Activated CD4-positive, alpha-beta T cell treated with anti-CD3 and anti-CD28 coated beads for 36 hours (primary cell): ENCODE results near the gene SGCA. TPM values are rescaled to one million over a fixed set of nuclear protein-coding genes. Genes with fewer than 3 reads are reported as not detected.
A peak's percentile ranks its signal among the peaks of the same experiment; 100 is the strongest.

Experiments
- ATAC-seq: fragments of 200-7000 bp; cut with Tn5 transposase; one replicate; pipeline ENCODE4 v1.10.0; 2021; ENCODE audit warnings: mild to moderate bottlenecking, moderate library complexity
- CTCF ChIA-PET: fragments of 350-600 bp; sonication (Branson Sonifier 250); formaldehyde crosslinking; loops from one replicate; lab custom pipeline; 2021; ENCODE audit warnings: antibody characterized with exemption; lab: Charles Lee
- POLR2A ChIA-PET: fragments of 350-600 bp; sonication (Branson Sonifier 250); formaldehyde crosslinking; loops from one replicate; lab custom pipeline; 2021; ENCODE audit warnings: antibody characterized with exemption, inconsistent platforms; lab: Charles Lee
- DNase-seq: peaks from one replicate; pipeline ENCODE4 v3.0.0-alpha.2; 2020
- H3K27ac Mint-ChIP-seq: one replicate; pipeline ENCODE4 v1.8.0; 2021; ENCODE audit warnings: mixed read lengths
- H3K27me3 Mint-ChIP-seq: one replicate; pipeline ENCODE4 v1.8.0; 2021; ENCODE audit warnings: mixed read lengths
- H3K36me3 Mint-ChIP-seq: one replicate; pipeline ENCODE4 v1.8.0; 2021; ENCODE audit warnings: low read depth, mixed read lengths
- H3K4me1 Mint-ChIP-seq: one replicate; pipeline ENCODE4 v1.8.0; 2021; ENCODE audit warnings: mixed read lengths
- H3K4me3 Mint-ChIP-seq: one replicate; pipeline ENCODE4 v1.8.0; 2021; ENCODE audit warnings: mild to moderate bottlenecking, moderate library complexity, mixed read lengths
- H3K9me3 Mint-ChIP-seq: one replicate; pipeline ENCODE4 v1.8.0; 2021; ENCODE audit warnings: low read depth, mixed read lengths
- intact Hi-C, 2 experiments: fragments of 100-400 bp; cut with DNase I in 1 of 2; cut with micrococcal nuclease in 1 of 2; formaldehyde crosslinking; loops; one replicate each; pipeline versions ENCODE4 v1.14.2 to v1.15.1; 2022 to 2024; cut with DNase I, micrococcal nuclease
- total RNA-seq, 2 experiments: library from RNA; stranded (reverse); gene quantifications; one replicate each; pipeline ENCODE4 v1.2.3, GENCODE V29; 2021

SGCA gene
- total RNA-seq, 2 experiments from 2014 or later, result 0.26 TPM; not detected in 1

DNA sequence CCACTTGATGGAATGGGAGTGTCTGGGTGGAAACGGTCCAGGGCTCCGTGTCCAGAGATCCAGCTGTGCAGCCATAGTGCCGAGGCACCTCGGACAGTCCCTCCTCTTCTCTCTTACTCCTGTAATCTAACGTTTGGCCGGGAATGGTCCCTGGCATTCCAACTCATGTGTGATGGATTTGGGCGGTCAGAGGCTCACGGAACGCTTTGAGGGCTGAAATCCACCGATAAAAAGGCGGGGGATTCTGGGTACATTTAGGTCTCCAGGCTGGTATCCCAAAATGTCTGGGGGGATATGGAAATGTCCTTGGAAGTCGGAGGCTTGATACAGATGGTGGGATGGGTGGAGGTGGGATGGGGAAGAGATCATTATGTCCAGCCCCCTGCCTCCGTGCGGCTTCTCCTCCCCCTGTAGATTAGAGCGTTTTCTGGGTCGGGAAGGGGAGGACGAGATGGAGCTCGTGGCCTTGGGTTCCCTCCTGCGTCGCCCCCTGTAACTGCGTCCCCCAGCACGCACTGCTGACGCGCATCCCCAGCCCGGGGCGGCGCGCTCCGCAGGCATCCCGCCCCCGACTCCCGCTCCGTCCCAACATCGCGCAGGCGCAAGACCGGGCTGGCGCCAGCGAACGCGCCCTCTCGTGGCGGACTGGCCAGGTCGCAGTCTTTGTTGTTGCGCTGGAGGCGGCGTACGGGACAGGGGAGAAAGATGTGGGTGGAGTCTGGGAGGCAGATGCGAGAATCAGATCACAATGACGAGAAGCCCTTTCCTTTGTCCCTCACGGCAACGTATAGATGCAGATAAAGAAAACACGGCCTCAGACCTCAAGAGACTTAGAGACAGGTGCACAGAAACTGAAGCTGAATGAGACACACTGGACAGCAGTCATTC lies 4.5 kb upstream of the SGCA start:
- no peaks in the 10 kb centered on the region for H3K27me3 Mint-ChIP-seq
- POLR2A ChIA-PET, result no interaction called here
- peak overlapping the region; percentile 99 for H3K27ac Mint-ChIP-seq
- H3K4me3 Mint-ChIP-seq, result peak overlapping the region; percentile 78
- ATAC-seq (peak; percentile 96), DNase-seq (peak; percentile 98)
- intact Hi-C loops, result loop anchor here (1.0 to 5.0 kb wide), 5 partner anchors 10 to 66 kb away; partner anchors contain the start of gene PDK2 (in 1 of the 2)
- CTCF ChIA-PET, result interaction anchor here (0.6 to 2.8 kb wide), 26 partner anchors 9 to 188 kb away, joined by 3 to 50 read pairs (median 4); partner anchors contain the start of gene PPP1R9B
- H3K9me3 Mint-ChIP-seq, result no peaks in the 10 kb centered on the region
- no peaks in the 10 kb centered on the region for H3K36me3 Mint-ChIP-seq
- H3K4me1 Mint-ChIP-seq, result peaks cover 42% of the 10 kb centered on the region

DNA sequence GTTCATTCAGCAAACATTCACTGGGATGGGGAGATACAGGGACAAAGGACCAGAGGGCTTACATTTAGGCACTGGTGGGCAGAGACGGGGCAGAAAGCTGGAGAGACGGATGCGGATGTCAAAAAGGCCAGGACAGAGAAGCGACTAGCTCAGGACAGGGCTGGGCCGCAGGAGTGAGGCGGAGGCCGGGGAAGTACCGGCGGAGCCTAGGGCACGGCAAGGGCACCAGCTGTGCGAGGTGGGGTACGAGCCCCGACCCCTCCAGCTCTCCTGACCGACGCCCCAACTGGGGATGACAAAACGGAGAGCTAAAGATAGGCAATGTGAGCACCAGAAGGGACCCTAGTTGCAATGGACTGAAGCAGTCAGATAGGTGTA lies 3.9 kb upstream of the SGCA start:
- no peaks in the 10 kb centered on the region for H3K36me3 Mint-ChIP-seq
- H3K27me3 Mint-ChIP-seq, result no peaks in the 10 kb centered on the region
- peak overlapping the region; percentile 99 for H3K27ac Mint-ChIP-seq
- no peaks in the 10 kb centered on the region for H3K9me3 Mint-ChIP-seq
- POLR2A ChIA-PET, result interaction anchor here (0.7 kb wide), 1 partner anchor 14 kb away, joined by 4 read pairs; no protein-coding TSS in a partner anchor
- CTCF ChIA-PET, result interaction anchor here (0.6 to 2.8 kb wide), 22 partner anchors 8 to 267 kb away, joined by 3 to 50 read pairs (median 5); partner anchors contain the start of genes PPP1R9B and SAMD14
- ATAC-seq (no peak), DNase-seq (no peak)
- H3K4me3 Mint-ChIP-seq, result peak overlapping the region; percentile 78
- peaks cover 42% of the 10 kb centered on the region for H3K4me1 Mint-ChIP-seq
- intact Hi-C loops, result loop anchor here (1.0 to 5.0 kb wide), 5 partner anchors 11 to 67 kb away; partner anchors contain the start of gene PDK2 (in 1 of the 2)

DNA sequence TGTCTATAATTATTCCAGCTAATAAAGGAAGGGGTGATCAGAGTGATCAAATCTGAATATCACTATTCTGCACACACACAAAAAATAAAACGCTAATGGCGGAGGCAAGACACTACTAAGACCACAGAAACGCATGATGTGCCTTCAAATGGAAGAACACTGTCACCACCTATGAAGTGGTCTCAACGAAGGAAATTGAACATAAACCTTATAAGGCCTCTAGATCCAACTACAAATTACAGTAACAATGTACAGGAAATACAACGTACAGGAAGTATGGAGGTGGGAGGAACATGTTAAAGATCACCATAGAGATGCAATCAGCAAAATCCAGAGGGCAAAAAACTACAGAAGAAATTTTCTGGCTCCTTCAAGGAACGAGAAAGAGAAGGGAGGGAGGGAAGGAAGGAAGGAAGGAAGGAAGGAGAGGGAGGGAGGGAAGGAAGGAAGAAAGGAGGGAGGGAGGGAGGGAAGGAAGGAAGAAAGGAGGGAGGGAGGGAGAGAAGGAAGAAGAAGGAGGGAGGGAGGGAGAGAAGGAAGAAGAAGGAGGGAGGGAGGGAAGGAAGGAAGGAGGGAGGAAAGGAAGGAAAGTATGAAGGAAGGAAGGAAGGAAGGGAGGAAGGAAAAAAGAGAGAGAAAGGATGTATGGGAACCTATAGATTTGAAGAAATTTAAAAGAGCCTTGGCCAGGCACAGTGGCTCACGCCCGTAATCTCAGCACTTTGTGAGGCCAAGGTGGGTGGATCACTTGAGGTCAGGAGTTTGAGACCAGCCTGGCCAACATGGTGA lies 3.1 kb upstream of the SGCA start:
- Mint-ChIP-seq H3K27me3 (no peaks in the 10 kb centered on the region), H3K9me3 (no peaks in the 10 kb centered on the region), H3K4me1 (peaks cover 42% of the 10 kb centered on the region), H3K36me3 (no peaks in the 10 kb centered on the region), H3K4me3 (peak overlapping the region; percentile 17), H3K27ac (peak overlapping the region; percentile 99)
- ATAC-seq (peak; percentile 22), DNase-seq (no peak)
- intact Hi-C loops, result loop anchor here in 1 of 2 experiments (5.0 kb wide), 1 partner anchor 45 kb away; no protein-coding TSS in a partner anchor
- ChIA-PET POLR2A (interaction anchor here (0.7 kb wide), 1 partner anchor 14 kb away, joined by 4 read pairs; no protein-coding TSS in a partner anchor), CTCF (interaction anchor here (0.6 to 2.8 kb wide), 18 partner anchors 8 to 267 kb away, joined by 3 to 50 read pairs (median 5); partner anchors contain the start of genes PPP1R9B and SAMD14)

DNA sequence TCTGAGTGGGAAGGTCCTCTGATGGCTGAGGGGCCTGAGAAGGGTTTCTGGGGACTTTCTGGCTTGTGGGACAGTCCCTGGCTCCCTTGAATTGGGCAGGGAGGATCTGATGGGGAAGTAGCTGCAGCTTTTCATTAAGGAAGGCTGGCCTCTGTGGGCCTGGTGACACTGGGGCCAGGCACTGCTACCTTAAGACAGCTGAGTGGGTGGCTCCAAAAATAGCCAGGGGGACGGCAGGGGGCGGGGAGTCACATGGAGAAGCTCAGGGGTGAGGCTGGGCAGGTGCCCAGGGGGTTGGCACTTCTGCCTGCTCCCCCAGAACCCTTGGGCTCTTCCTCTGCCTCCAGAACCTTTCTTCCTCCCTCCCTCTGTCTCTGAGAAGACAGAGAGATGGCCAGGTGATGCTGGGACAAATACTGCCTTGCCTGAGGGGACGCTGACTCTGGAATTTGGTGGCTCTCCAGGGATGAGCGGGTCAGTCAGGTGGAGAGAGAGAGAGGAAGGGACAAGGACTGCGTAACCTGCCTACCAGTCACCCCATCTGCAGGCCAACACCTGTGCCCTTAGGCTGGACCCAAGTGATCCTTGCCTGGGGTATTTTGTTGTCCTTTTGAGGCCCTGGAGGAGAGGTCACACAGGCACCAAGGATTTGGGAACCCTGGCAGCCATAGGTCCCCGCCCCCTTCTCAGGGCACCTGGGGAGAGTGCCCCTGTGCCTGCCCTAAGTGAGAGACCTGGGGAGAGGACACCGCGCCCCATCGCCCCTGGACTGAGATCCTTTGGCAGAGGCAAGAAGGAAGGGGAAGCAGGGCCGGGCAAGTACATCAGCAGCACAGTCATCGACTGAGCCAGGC lies 1.7 kb upstream of the SGCA start:
- DNase-seq, result peak; percentile 46
- ATAC-seq, result no peak
- ChIA-PET CTCF (interaction anchor here (0.6 to 1.6 kb wide), 5 partner anchors 9 to 49 kb away, joined by 3 to 8 read pairs (median 4); no protein-coding TSS in a partner anchor), POLR2A (interaction anchor here (1.1 kb wide), 1 partner anchor 12 kb away, joined by 3 read pairs; no protein-coding TSS in a partner anchor)
- intact Hi-C loops, result loop anchor here in 1 of 2 experiments (5.0 kb wide), 1 partner anchor 47 kb away; no protein-coding TSS in a partner anchor
- Mint-ChIP-seq H3K27ac (peak overlapping the region; percentile 60), H3K36me3 (no peaks in the 10 kb centered on the region), H3K4me3 (no peak overlapping the region), H3K27me3 (no peaks in the 10 kb centered on the region), H3K4me1 (peaks cover 37% of the 10 kb centered on the region), H3K9me3 (no peaks in the 10 kb centered on the region)

DNA sequence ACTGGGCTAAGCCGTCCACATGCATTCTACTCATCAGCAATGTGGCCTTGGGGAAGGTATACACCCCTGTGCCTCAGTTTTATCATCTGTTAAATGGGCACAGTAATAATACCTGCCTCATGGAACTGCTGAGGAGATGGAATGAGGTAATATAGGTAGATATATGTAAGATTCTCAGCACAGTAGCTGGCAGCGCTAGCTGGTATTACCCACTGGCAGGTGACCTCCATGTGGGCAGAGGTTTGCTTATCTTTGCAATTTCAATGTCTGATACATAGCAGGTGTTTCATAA lies 1.2 kb upstream of the SGCA start:
- no peaks in the 10 kb centered on the region for H3K27me3 Mint-ChIP-seq
- H3K27ac Mint-ChIP-seq, result no peak overlapping the region
- no peaks in the 10 kb centered on the region for H3K36me3 Mint-ChIP-seq
- H3K4me1 Mint-ChIP-seq, result peaks cover 41% of the 10 kb centered on the region
- H3K9me3 Mint-ChIP-seq, result no peaks in the 10 kb centered on the region
- intact Hi-C loops, result loop anchor here in 1 of 2 experiments (5.0 kb wide), 1 partner anchor 47 kb away; no protein-coding TSS in a partner anchor
- CTCF ChIA-PET, result interaction anchor here (1.5 to 1.6 kb wide), 2 partner anchors 8 to 50 kb away, joined by 3 to 4 read pairs; no protein-coding TSS in a partner anchor
- DNase-seq (no peak), ATAC-seq (no peak)
- POLR2A ChIA-PET, result no interaction called here
- H3K4me3 Mint-ChIP-seq, result no peak overlapping the region

DNA sequence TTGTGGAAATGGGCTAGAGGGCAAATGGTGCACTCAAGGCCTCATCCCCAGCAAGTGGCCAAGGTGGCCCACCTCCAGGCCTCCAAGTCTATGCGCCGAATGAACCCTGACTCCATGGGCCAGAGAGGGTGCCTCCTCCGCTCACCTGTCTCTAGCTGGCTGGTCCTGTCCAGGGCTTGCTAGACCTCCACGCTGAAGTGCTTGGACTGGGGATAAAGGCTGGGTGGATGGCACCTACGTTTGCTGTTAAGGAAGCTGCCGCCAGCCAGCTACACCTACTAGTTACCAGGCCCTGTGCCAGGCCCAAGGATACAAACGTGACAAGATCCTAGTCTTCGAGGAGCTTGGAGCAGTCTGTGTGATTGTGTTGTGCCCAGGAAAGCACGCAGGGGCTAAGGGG lies 739 bp upstream of the SGCA start:
- no peak overlapping the region for H3K4me3 Mint-ChIP-seq
- H3K4me1 Mint-ChIP-seq, result peaks cover 41% of the 10 kb centered on the region
- no peaks in the 10 kb centered on the region for H3K9me3 Mint-ChIP-seq
- intact Hi-C loops, result no loop called here
- DNase-seq, result no peak
- POLR2A ChIA-PET, result no interaction called here
- no peak for ATAC-seq
- H3K36me3 Mint-ChIP-seq, result no peaks in the 10 kb centered on the region
- H3K27ac Mint-ChIP-seq, result peak overlapping the region; percentile 2
- H3K27me3 Mint-ChIP-seq, result no peaks in the 10 kb centered on the region
- CTCF ChIA-PET, result interaction anchor here (0.6 to 1.5 kb wide), 3 partner anchors 50 to 140 kb away, joined by 3 to 4 read pairs (median 3); no protein-coding TSS in a partner anchor

DNA sequence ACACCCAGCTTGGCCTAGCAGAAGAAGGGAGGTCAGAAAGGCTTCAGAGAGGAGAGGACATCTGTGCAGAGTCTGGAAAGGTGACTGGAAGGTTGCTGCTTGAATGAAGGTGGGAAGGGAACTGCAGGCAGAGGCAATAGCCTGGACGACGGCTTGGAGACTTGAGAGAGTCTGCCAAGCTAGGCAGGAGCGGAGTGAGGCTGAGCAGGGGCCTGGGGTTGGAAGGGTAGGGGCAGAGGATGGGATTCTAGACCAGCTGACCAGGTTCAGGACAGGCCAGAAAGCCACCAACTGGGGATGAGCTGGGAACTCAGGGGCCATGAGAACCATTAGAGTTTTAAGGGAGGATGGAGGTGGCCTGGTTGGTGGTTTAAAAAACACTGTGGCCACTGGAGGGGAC lies 339 bp upstream of the SGCA start:
- CTCF ChIA-PET, result interaction anchor here (0.6 to 1.1 kb wide), 4 partner anchors 35 to 953 kb away, joined by 3 to 6 read pairs (median 3); no protein-coding TSS in a partner anchor
- Mint-ChIP-seq H3K36me3 (no peaks in the 10 kb centered on the region), H3K4me3 (no peak overlapping the region), H3K9me3 (no peaks in the 10 kb centered on the region), H3K27ac (peak overlapping the region; percentile 2), H3K27me3 (no peaks in the 10 kb centered on the region), H3K4me1 (peaks cover 41% of the 10 kb centered on the region)
- ATAC-seq, result no peak
- no peak for DNase-seq
- POLR2A ChIA-PET, result no interaction called here
- intact Hi-C loops, result no loop called here

DNA sequence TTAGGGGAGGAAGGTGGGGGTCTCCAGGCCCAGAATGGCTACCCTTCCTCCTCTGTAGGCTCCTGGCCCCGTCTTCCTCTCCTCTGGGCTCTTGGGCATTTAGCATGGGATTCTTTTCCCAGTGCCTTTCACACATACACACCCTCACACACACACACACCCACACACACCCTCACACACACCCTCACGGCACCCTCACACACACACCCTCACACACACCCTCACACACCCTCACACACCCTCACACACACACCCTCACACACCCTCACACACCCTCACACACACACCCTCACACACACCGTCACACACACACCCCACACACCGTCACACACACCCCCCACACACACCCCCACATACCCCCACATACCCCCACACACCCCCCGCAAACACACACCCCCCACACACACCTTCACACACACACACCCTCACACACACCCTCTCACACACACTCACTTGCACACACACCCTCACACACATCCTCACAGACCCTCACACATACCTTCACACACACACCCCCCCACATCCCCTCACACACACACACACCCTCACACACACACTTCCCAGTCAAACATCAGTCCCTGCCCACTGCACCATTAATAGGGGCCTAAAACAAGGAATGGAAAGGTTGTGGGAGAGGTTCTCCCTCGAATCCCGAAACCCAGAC lies 845 bp downstream of the SGCA start:
- ChIA-PET CTCF (interaction anchor here (1.1 kb wide), 1 partner anchor 33 kb away, joined by 6 read pairs; no protein-coding TSS in a partner anchor), POLR2A (no interaction called here)
- H3K4me3 Mint-ChIP-seq, result no peak overlapping the region
- no peak overlapping the region for H3K27ac Mint-ChIP-seq
- H3K9me3 Mint-ChIP-seq, result no peaks in the 10 kb centered on the region
- H3K4me1 Mint-ChIP-seq, result peaks cover 32% of the 10 kb centered on the region
- ATAC-seq, result no peak
- DNase-seq, result no peak
- H3K27me3 Mint-ChIP-seq, result no peaks in the 10 kb centered on the region
- intact Hi-C loops, result no loop called here
- no peaks in the 10 kb centered on the region for H3K36me3 Mint-ChIP-seq

DNA sequence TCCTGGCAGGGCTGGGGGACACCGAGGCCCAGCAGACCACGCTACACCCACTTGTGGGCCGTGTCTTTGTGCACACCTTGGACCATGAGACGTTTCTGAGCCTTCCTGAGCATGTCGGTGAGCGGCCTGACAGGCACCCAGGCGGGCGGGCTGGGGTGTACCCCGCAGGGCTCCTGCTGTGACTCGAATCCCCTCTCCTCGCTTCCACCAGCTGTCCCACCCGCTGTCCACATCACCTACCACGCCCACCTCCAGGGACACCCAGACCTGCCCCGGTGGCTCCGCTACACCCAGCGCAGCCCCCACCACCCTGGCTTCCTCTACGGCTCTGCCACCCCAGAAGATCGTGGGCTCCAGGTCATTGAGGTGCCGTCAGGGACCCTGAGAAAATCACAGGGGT lies 1.6 kb downstream of the SGCA start:
- ChIA-PET CTCF (interaction anchor here (1.1 to 3.6 kb wide), 3 partner anchors 11 to 34 kb away, joined by 3 to 34 read pairs (median 6); partner anchors contain the start of gene COL1A1), POLR2A (no interaction called here)
- H3K4me1 Mint-ChIP-seq, result peaks cover 25% of the 10 kb centered on the region
- H3K27me3 Mint-ChIP-seq, result no peaks in the 10 kb centered on the region
- H3K27ac Mint-ChIP-seq, result no peak overlapping the region
- no peak for DNase-seq
- H3K4me3 Mint-ChIP-seq, result no peak overlapping the region
- no peaks in the 10 kb centered on the region for H3K36me3 Mint-ChIP-seq
- intact Hi-C loops, result no loop called here
- ATAC-seq, result no peak
- H3K9me3 Mint-ChIP-seq, result no peaks in the 10 kb centered on the region

DNA sequence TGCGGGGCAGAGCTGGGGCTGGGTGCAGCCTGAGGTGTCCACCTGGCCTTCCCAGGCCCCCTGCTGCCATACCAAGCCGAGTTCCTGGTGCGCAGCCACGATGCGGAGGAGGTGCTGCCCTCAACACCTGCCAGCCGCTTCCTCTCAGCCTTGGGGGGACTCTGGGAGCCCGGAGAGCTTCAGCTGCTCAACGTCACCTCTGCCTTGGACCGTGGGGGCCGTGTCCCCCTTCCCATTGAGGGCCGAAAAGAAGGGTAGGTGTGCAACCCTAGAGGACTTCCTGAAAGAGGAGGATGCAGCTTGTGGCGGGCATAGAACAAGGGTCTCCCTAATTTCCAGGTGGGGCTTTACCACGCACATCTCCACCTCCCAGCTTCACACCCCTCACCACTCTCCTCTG lies 2.5 kb downstream of the SGCA start:
- no peak overlapping the region for H3K4me3 Mint-ChIP-seq
- POLR2A ChIA-PET, result no interaction called here

More for the DNA sequence above, 2.5 kb downstream of the SGCA start:
- no peak for DNase-seq
- intact Hi-C loops, result no loop called here
- ATAC-seq, result no peak
- no peak overlapping the region for H3K27ac Mint-ChIP-seq
- H3K27me3 Mint-ChIP-seq, result no peaks in the 10 kb centered on the region
- no peaks in the 10 kb centered on the region for H3K9me3 Mint-ChIP-seq
- CTCF ChIA-PET, result interaction anchor here (1.0 to 3.6 kb wide), 7 partner anchors 10 to 148 kb away, joined by 3 to 34 read pairs (median 6); partner anchors contain the start of gene COL1A1
- H3K4me1 Mint-ChIP-seq, result peaks cover 18% of the 10 kb centered on the region
- no peaks in the 10 kb centered on the region for H3K36me3 Mint-ChIP-seq
